Neuron (in vitro differentiated cells): ENCODE results near the gene RASEF.
A peak's percentile ranks its signal among the peaks of the same experiment; 100 is the strongest.
"Not testable (repeated sequence)": the region's sequence is repeated elsewhere in the genome, so short reads cannot be mapped to it uniquely, and the experiment has no call there.

Experiments
- H2AFZ ChIP-seq: one replicate; pipeline ENCODE4 v1.6.1; 2013; ENCODE audit warnings: low read depth, mild to moderate bottlenecking, inconsistent platforms, low read length, moderate library complexity
- H3K27me3 ChIP-seq: one replicate; pipeline ENCODE4 v1.6.1; 2013; ENCODE audit warnings: low read length; ENCODE audit not compliant: insufficient read depth
- H3K36me3 ChIP-seq: one replicate; pipeline ENCODE4 v1.6.1; 2013; ENCODE audit warnings: low read length; ENCODE audit not compliant: insufficient read depth
- H3K4me1 ChIP-seq: one replicate; pipeline ENCODE4 v1.6.1; 2013; ENCODE audit warnings: low read length; ENCODE audit not compliant: insufficient read depth
- H3K4me3 ChIP-seq: 2 replicates; pipeline ENCODE4 v1.5.1; 2013; ENCODE audit warnings: mild to moderate bottlenecking, low read length, moderate library complexity
- H3K9me3 ChIP-seq: one replicate; pipeline ENCODE4 v1.6.1; 2013; ENCODE audit warnings: low read length

RASEF gene

DNA sequence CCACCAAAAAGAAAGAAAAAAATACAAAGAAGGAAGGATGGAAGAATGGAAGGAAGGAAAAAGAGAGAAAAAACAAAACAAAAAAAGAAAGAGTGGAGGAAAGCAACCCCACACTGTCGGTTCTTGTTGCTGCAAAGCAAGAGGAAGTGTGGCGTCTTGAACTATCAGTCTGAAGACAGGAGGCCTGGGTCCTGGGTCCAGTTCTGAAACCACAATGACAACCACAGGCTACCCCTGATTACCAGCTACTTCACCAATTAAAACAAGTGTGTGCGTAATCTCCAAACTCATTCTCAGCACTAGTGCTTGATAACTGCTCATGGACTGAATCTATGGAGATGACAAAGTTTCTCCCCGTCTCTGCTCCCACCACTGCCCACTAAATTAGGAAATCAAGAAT lies 93.7 kb downstream of the RASEF start:
- H3K4me1 ChIP-seq, result no peaks in the 10 kb centered on the region
- H3K27me3 ChIP-seq, result no peaks in the 10 kb centered on the region
- no peaks in the 10 kb centered on the region for H3K9me3 ChIP-seq
- no peaks in the 10 kb centered on the region for H3K36me3 ChIP-seq
- no peak overlapping the region for H3K4me3 ChIP-seq
- no peak overlapping the region for H2AFZ ChIP-seq

DNA sequence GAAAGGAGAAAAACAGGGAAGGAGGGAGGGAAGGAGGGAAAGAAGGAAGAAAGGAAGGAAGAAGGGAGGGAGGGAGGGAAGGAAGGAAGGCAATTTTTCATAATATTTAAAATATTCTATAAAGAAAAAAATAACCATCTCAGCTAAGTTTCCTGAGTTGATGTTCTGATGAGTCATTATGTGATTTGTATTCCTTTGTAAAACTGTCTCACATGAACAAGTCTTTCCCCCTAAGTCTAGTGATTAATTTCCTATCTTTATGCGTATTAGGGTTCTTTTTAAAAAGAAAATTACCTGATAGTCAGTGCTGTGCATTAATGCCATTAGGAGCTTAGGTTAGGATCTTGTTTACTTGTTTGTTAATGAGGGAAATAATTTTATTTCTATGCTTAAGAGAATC lies 94.1 kb downstream of the RASEF start:
- Histone ChIP-seq H3K36me3 (no peaks in the 10 kb centered on the region), H3K27me3 (no peaks in the 10 kb centered on the region), H2AFZ (no peak overlapping the region), H3K4me1 (no peaks in the 10 kb centered on the region), H3K4me3 (no peak overlapping the region), H3K9me3 (no peaks in the 10 kb centered on the region)

- Histone ChIP-seq H3K36me3 (no peaks in the 10 kb centered on the region), H3K27me3 (no peaks in the 10 kb centered on the region), H3K4me1 (no peaks in the 10 kb centered on the region), H3K4me3 (no peak overlapping the region), H2AFZ (no peak overlapping the region), H3K9me3 (no peaks in the 10 kb centered on the region)
Measured at GRCh38 chr9:82968388-82968787, 94.6 kb downstream of the RASEF start.

GRCh38 chr9:82961504-82962125 lies 101.3 kb downstream of the RASEF start:
- peaks cover 4% of the 10 kb centered on the region for H3K4me1 ChIP-seq

GRCh38 chr9:82957529-82958379 lies 105.2 kb downstream of the RASEF start:
- no peaks in the 10 kb centered on the region for H3K9me3 ChIP-seq

More at GRCh38 chr9:82961504-82962125, 101.3 kb downstream of the RASEF start:
- no peaks in the 10 kb centered on the region for H3K9me3 ChIP-seq
- H3K36me3 ChIP-seq, result no peaks in the 10 kb centered on the region
- no peaks in the 10 kb centered on the region for H3K27me3 ChIP-seq
- no peak overlapping the region for H2AFZ ChIP-seq
- H3K4me3 ChIP-seq, result no peak overlapping the region

DNA sequence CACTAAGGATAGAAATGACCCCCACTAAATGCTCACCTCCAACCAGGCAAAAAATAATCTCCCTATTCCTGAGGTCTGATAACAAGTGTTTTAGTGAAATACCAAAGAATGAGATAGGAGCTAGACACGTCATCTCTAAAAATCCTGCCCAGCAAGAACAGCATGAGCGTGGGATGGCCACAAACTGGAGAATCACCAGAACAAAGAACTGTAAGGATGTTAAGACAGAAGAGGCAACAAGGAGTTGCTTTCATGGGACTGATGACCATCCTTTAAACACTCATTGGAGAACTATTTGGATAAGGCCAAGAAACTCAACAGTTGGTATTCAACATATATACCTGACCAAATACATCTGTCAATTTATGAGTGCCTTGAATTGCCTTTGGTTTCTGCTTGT lies 113.7 kb downstream of the RASEF start:
- H3K27me3 ChIP-seq, result no peaks in the 10 kb centered on the region
- no peak overlapping the region for H3K4me3 ChIP-seq
- H2AFZ ChIP-seq, result no peak overlapping the region
- H3K36me3 ChIP-seq, result no peaks in the 10 kb centered on the region
- H3K4me1 ChIP-seq, result no peaks in the 10 kb centered on the region
- H3K9me3 ChIP-seq, result no peaks in the 10 kb centered on the region

More at GRCh38 chr9:82957529-82958379, 105.2 kb downstream of the RASEF start:
- H3K36me3 ChIP-seq, result no peaks in the 10 kb centered on the region
- H3K27me3 ChIP-seq, result no peaks in the 10 kb centered on the region
- H3K4me1 ChIP-seq, result peaks cover 4% of the 10 kb centered on the region
- no peak overlapping the region for H2AFZ ChIP-seq
- no peak overlapping the region for H3K4me3 ChIP-seq

GRCh38 chr9:82940376-82940775 lies 122.6 kb downstream of the RASEF start:
- Histone ChIP-seq H3K9me3 (no peaks in the 10 kb centered on the region), H3K4me3 (no peak overlapping the region), H2AFZ (no peak overlapping the region), H3K36me3 (no peaks in the 10 kb centered on the region), H3K4me1 (no peaks in the 10 kb centered on the region), H3K27me3 (no peaks in the 10 kb centered on the region)

- H3K9me3 ChIP-seq, result no peaks in the 10 kb centered on the region
- H3K4me3 ChIP-seq, result no peak overlapping the region
- H3K36me3 ChIP-seq, result no peaks in the 10 kb centered on the region
- no peaks in the 10 kb centered on the region for H3K27me3 ChIP-seq
- peaks cover 3% of the 10 kb centered on the region for H3K4me1 ChIP-seq
- H2AFZ ChIP-seq, result no peak overlapping the region
Measured at GRCh38 chr9:82939451-82939850, 123.5 kb downstream of the RASEF start.

- Histone ChIP-seq H3K4me1 (peaks cover 3% of the 10 kb centered on the region), H3K9me3 (no peaks in the 10 kb centered on the region), H3K36me3 (no peaks in the 10 kb centered on the region), H3K4me3 (no peak overlapping the region), H2AFZ (no peak overlapping the region), H3K27me3 (no peaks in the 10 kb centered on the region)
Measured at GRCh38 chr9:82938426-82939218, 124.3 kb downstream of the RASEF start.

- H3K36me3 ChIP-seq, H3K27me3 ChIP-seq, H2AFZ ChIP-seq, H3K4me3 ChIP-seq, H3K4me1 ChIP-seq, H3K9me3 ChIP-seq: not testable (repeated sequence)
Measured at GRCh38 chr9:82936561-82936960, 126.4 kb downstream of the RASEF start.

DNA sequence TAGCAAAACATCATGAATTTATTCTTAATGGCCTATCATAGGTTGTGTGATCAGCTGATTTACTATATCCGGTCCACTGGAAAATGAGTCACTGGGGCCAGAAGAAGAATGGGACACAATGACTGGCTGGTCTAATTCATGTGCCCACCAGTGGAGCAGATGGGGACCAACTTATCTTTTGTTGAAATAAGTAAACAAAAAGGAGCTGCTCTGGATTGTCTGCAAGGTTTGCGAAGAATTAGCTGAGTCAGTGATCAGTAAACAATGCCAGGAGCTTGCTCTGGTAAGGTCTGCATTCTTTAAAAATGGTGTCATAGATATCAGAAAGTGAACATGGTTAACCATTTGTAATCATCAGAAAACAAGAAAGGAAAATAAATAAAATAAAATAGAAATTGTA lies 128.0 kb downstream of the RASEF start:
- no peaks in the 10 kb centered on the region for H3K9me3 ChIP-seq
- no peak overlapping the region for H3K4me3 ChIP-seq
- peaks cover 3% of the 10 kb centered on the region for H3K4me1 ChIP-seq
- H3K27me3 ChIP-seq, result no peaks in the 10 kb centered on the region
- no peaks in the 10 kb centered on the region for H3K36me3 ChIP-seq
- H2AFZ ChIP-seq, result peak overlapping the region; percentile 46

DNA sequence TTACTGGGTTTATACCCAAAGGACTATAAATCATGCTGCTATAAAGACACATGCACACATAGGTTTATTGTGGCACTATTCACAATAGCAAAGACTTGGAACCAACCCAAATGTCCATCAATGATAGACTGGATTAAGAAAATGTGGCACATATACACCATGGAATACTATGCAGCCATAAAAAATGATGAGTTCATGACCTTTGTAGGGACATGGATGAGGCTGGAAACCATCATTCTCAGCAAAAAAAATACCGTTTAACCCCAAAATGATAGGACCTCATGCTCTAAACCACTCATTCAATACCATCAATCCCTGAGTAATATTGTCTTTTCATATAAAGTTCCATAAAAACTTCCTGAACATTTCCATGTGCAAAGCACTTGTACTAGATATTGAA lies 128.9 kb downstream of the RASEF start:
- H3K4me3 ChIP-seq, H2AFZ ChIP-seq, H3K36me3 ChIP-seq: not testable (repeated sequence)

GRCh38 chr9:82930116-82930515 lies 132.8 kb downstream of the RASEF start:
- Histone ChIP-seq H3K4me1 (peaks cover 2% of the 10 kb centered on the region), H3K27me3 (no peaks in the 10 kb centered on the region), H3K9me3 (no peaks in the 10 kb centered on the region), H3K36me3 (no peaks in the 10 kb centered on the region), H3K4me3 (no peak overlapping the region), H2AFZ (no peak overlapping the region)

More for the DNA sequence above, 128.9 kb downstream of the RASEF start:
- not testable (repeated sequence) for H3K4me1 ChIP-seq, H3K27me3 ChIP-seq, H3K9me3 ChIP-seq
